Naive thymus-derived CD4-positive, alpha-beta T cell (primary cell): ENCODE results near the gene POLR3K. TPM values are rescaled to one million over a fixed set of nuclear protein-coding genes. Genes with fewer than 3 reads are reported as not detected.

ENCODE experiments used
- ATAC-seq: fragments of 150-1000 bp; cut with Tn5 transposase; 2 replicates; pipeline ENCODE4 v1.10.0; 2021; ENCODE audit warnings: mild to moderate bottlenecking, moderate library complexity
- CTCF ChIA-PET: fragments of 350-600 bp; sonication (Branson Sonifier 250); formaldehyde crosslinking; loops from one replicate; lab custom pipeline; 2021; ENCODE audit warnings: antibody characterized with exemption; lab: Charles Lee
- POLR2A ChIA-PET: fragments of 350-600 bp; sonication (Branson Sonifier 250); formaldehyde crosslinking; loops from one replicate; lab custom pipeline; 2021; ENCODE audit warnings: antibody characterized with exemption, inconsistent platforms; lab: Charles Lee
- DNase-seq, 9 donors: peaks; one replicate each; pipeline versions ENCODE4 v3.0.0 to v3.0.0-alpha.2; 2020 to 2022; ENCODE audit warnings: mixed read lengths in 1 of 9
- H3K27ac ChIP-seq: one replicate; pipeline ENCODE4 v1.7.0; 2013; ENCODE audit warnings: mild to moderate bottlenecking, low read depth, low read length, moderate library complexity
- H3K27me3 ChIP-seq, 2 donors: one replicate each; pipeline ENCODE4 v1.7.0; 2013; ENCODE audit warnings: low read length in 2 of 2, mild to moderate bottlenecking in 2 of 2, moderate library complexity in 2 of 2; ENCODE audit not compliant: control insufficient read depth in 2 of 2, insufficient read depth in 2 of 2
- H3K36me3 ChIP-seq, 3 experiments: 1 replicate in 2 of 3; 2 replicates in 1 of 3; pipeline ENCODE4 v1.7.0; 2013; ENCODE audit warnings: low read length in 3 of 3, mild to moderate bottlenecking in 3 of 3, moderate library complexity in 1 of 3; ENCODE audit not compliant: insufficient read depth in 3 of 3, control insufficient read depth in 2 of 3
- H3K4me1 ChIP-seq, 2 donors: one replicate each; pipeline ENCODE4 v1.7.0; 2013; ENCODE audit warnings: low read length in 2 of 2, mild to moderate bottlenecking in 2 of 2, moderate library complexity in 1 of 2; ENCODE audit not compliant: control insufficient read depth in 2 of 2, insufficient read depth in 2 of 2
- H3K4me3 ChIP-seq: 2 replicates; pipeline ENCODE4 v1.7.0; 2013; ENCODE audit warnings: mild to moderate bottlenecking, low read length
- H3K9me3 ChIP-seq, 3 experiments: 1 replicate in 2 of 3; 2 replicates in 1 of 3; pipeline ENCODE4 v1.7.0; 2013; ENCODE audit warnings: low read length in 3 of 3; ENCODE audit not compliant: control insufficient read depth in 2 of 3
- H3K27ac Mint-ChIP-seq, 9 donors: one replicate each; pipeline ENCODE4 v1.8.0; 2020 to 2022; ENCODE audit warnings: mixed read lengths in 9 of 9, mild to moderate bottlenecking in 8 of 9, moderate library complexity in 5 of 9, inconsistent platforms in 2 of 9
- H3K27me3 Mint-ChIP-seq, 5 donors: one replicate each; pipeline ENCODE4 v1.8.0; 2021 to 2022; ENCODE audit warnings: mixed read lengths in 5 of 5, mild to moderate bottlenecking in 1 of 5
- H3K36me3 Mint-ChIP-seq, 5 donors: one replicate each; pipeline ENCODE4 v1.8.0; 2020 to 2022; ENCODE audit warnings: mixed read lengths in 5 of 5, mild to moderate bottlenecking in 3 of 5, inconsistent platforms in 1 of 5
- H3K4me1 Mint-ChIP-seq, 7 donors: one replicate each; pipeline ENCODE4 v1.8.0; 2020 to 2022; ENCODE audit warnings: mixed read lengths in 7 of 7, mild to moderate bottlenecking in 3 of 7, inconsistent platforms in 1 of 7
- H3K4me3 Mint-ChIP-seq, 10 donors: one replicate each; pipeline ENCODE4 v1.8.0; 2020 to 2022; ENCODE audit warnings: mild to moderate bottlenecking in 10 of 10, mixed read lengths in 10 of 10, moderate library complexity in 6 of 10, inconsistent platforms in 2 of 10
- H3K9me3 Mint-ChIP-seq, 11 donors: one replicate each; pipeline ENCODE4 v1.8.0; 2020 to 2022; ENCODE audit warnings: mixed read lengths in 11 of 11, mild to moderate bottlenecking in 4 of 11, inconsistent platforms in 1 of 11, moderate library complexity in 1 of 11
- intact Hi-C, 2 donors: fragments of 100-400 bp; cut with micrococcal nuclease; formaldehyde crosslinking; loops; one replicate each; pipeline ENCODE4 v1.15.1; 2023
- polyA plus RNA-seq, 2 donors: library from polyadenylated mRNA; unstranded; fragments of 300-500 nt; fragmentation: Illumina TruSeq; gene quantifications; one replicate each; pipeline ENCODE4 v1.2.3, GENCODE V29; 2021
- total RNA-seq, 6 experiments: library from RNA in 5 of 6; stranded (reverse) in 5 of 6; gene quantifications; 1 replicate in 5 of 6; 2 replicates in 1 of 6; pipeline ENCODE4 v1.2.3 and lab custom pipeline; 2021 to 2026

POLR3K gene
- total RNA-seq, result 10 to 100 TPM in 4 of 5 experiments, 1 to 10 TPM in 1; 8.5 to 45.4 (median 18.9) TPM
- polyA plus RNA-seq, result 10 to 100 TPM; 20.4 to 28.6 TPM
- 3.6 reads per million, percentile 19 among the genes with 10 or more reads in this experiment for total RNA-seq (lab: John Stamatoyannopoulos, UW)

DNA sequence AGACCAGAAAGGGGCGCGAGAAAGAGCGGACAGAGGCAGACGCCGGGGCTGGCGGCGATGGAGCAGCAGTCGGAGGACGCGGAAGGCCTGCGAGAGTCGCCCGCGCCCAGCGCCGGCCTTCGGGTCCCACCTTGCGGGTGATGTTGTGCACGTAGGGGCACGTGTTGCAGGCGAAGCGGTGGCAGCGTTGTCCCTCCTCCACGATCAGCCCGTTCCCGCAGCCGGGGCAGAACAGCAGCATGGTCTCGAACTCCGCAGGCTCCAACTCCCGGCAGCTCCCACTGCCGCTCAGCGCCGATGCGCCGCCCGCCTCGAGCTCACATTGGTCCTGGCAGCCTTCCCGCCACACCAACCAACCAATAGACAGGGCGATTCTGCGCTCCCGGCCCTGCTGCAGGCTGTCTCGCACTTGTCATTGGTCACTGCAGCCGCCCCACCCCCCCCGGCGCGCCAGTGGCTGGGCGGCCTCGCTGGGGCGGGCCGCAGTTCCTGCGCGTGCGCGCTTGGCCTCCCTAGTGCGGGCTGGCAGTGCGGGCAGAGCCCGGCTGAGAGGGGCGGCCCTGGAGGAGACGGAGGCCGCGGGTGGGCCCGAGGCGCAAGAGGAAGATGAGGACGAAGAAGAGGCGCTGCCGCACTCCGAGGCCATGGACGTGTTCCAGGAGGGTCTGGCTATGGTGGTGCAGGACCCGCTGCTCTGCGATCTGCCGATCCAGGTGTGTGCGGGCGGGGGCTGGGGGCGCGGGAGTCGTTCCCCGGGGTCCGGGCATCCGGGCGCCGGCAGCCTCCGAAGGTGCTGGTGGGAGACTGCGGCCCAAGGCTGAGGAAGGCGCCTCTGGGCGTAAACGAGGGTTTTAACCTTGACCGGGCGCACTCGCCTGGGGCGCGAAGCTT, at the start of gene POLR3K, which contains the start of gene SNRNP25:
Gene POLR3K, minus strand, starts transcription at position 263 of the 891 bp plus-strand sequence. Its CDS starts 22 bp downstream, at position 241.
Gene SNRNP25, plus strand, starts transcription at position 483 of the 891 bp plus-strand sequence. Its CDS starts 189 bp downstream, at position 672.
- peak within 1 kb of the TSS; percentile 73 for H3K27ac ChIP-seq
- no peaks in the 10 kb centered on the region for H3K27me3 Mint-ChIP-seq
- peaks cover 4 to 13% (median 6%) of the 10 kb centered on the region in 5 donors for H3K36me3 Mint-ChIP-seq
- H3K9me3 Mint-ChIP-seq, result no peaks in the 10 kb centered on the region
- no peaks in the 10 kb centered on the region for H3K27me3 ChIP-seq
- peaks cover 9 to 11% of the 10 kb centered on the region in 2 donors for H3K4me1 ChIP-seq
- ChIA-PET POLR2A (interaction anchor here (0.6 to 1.5 kb wide), 4 partner anchors 9 to 831 kb away, joined by 3 to 4 read pairs (median 3); no protein-coding TSS in a partner anchor), CTCF (interaction anchor here (0.6 to 0.7 kb wide), 2 partner anchors 12 to 46 kb away, joined by 3 to 4 read pairs; no protein-coding TSS in a partner anchor)
- ATAC-seq (peak; percentile 98), DNase-seq (peak; percentile 90 to 98 (median 96))
- peak within 1 kb of the TSS; percentile 66 to 95 (median 92) for H3K27ac Mint-ChIP-seq
- peaks cover 22 to 45% (median 36%) of the 10 kb centered on the region in 7 donors for H3K4me1 Mint-ChIP-seq
- H3K4me3 Mint-ChIP-seq, result peak within 1 kb of the TSS; percentile 89 to 100 (median 98)
- peak within 1 kb of the TSS; percentile 96 for H3K4me3 ChIP-seq
- H3K36me3 ChIP-seq, result peaks cover 0 to 28% (median 5%) of the 10 kb centered on the region in 3 experiments
- H3K9me3 ChIP-seq, result no peaks in the 10 kb centered on the region
- intact Hi-C loops, result loop anchor here (1.0 kb wide), 3 partner anchors 25 to 299 kb away; partner anchors contain the start of genes MPG (in 2 of the 2), AXIN1 (in 1 of the 2) and NPRL3 (in 1 of the 2)

DNA sequence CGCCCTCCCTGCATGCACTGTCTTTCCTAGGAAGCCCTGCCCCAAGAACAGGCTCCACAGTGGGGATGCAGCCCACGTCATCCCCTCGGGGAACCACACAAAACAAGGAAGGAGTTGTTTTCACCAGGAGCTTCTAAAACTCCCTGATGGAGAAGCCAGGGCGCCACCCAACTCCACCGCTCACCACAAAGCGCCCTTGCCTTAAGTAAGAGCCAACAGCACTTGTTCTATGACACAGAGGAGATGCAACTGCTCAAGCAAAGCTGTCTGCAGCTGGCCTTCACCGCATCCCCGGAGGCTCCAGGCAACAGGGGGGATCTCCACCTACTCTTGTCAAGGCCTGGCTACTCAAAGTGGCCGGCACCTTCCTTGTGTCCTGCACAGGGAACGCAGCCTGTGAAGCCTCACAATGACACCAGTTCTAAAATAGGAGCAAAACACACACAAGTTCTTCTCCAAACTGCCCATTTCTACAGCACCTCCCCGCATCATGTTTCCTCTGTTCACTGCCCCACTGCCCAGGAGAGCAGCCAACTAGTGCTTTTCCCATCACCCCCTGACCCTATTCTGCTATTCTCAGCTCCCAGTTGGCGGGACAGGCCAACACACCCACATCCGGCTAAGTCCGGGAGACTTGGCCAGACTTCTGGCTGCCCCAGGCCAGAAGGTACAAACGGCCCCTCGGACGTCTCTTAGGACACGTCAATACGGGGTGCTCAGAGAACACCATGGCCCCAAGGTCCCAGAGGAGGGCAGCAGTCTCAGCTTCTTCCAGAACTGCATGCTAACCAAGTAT, 48.9 kb upstream of the POLR3K start:
- H3K36me3 Mint-ChIP-seq, result peaks cover 0 to 15% (median 0%) of the 10 kb centered on the region in 5 donors
- H3K4me1 Mint-ChIP-seq, result peaks cover 0 to 12% (median 4%) of the 10 kb centered on the region in 7 donors
- ATAC-seq (no peak), DNase-seq (no peak)
- H3K27me3 Mint-ChIP-seq, result no peaks in the 10 kb centered on the region
- H3K4me3 ChIP-seq, result no peak overlapping the region
- H3K9me3 ChIP-seq, result no peaks in the 10 kb centered on the region
- no peak overlapping the region for H3K4me3 Mint-ChIP-seq
- H3K4me1 ChIP-seq, result no peaks in the 10 kb centered on the region
- H3K27me3 ChIP-seq, result no peaks in the 10 kb centered on the region
- intact Hi-C loops, result no loop called here
- H3K36me3 ChIP-seq, result peaks cover 0 to 20% (median 5%) of the 10 kb centered on the region in 3 experiments
- POLR2A ChIA-PET, result interaction anchor here (0.5 kb wide), 1 partner anchor 9 kb away, joined by 4 read pairs; no protein-coding TSS in a partner anchor
- no peak overlapping the region for H3K27ac ChIP-seq
- CTCF ChIA-PET, result no interaction called here
- H3K9me3 Mint-ChIP-seq, result peaks cover 0 to 1% (median 0%) of the 10 kb centered on the region in 11 donors
- peak overlapping the region in 1 of 9 donors; percentile 55 for H3K27ac Mint-ChIP-seq

DNA sequence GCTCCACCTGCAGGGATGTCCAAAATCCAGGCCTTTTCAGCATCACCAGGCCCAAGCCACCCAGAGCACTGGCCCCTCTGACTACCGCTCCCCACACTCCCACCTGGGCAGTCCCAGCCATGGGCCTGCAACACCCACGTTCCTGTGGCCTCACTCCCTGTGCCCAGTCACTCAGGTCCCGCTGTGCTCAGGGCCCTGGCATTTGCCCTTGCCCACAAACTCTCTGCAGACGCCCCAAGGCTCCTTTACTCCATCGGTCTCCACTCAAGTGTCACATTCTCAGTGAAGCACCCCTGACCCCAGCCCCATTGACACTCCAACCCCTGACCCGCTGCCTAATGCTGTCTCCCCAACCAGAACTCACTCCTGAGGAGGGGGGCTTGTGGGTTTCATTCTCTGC, 48.2 kb upstream of the POLR3K start:
- Histone ChIP-seq H3K27ac (no peak overlapping the region), H3K4me3 (no peak overlapping the region), H3K4me1 (no peaks in the 10 kb centered on the region), H3K27me3 (no peaks in the 10 kb centered on the region), H3K9me3 (no peaks in the 10 kb centered on the region), H3K36me3 (peaks cover 0 to 20% (median 5%) of the 10 kb centered on the region in 3 experiments)
- CTCF ChIA-PET, result no interaction called here
- Mint-ChIP-seq H3K9me3 (peaks cover 0 to under 1% (median 0%) of the 10 kb centered on the region in 11 donors), H3K4me3 (no peak overlapping the region), H3K36me3 (peaks cover 0 to 15% (median 0%) of the 10 kb centered on the region in 5 donors), H3K27me3 (no peaks in the 10 kb centered on the region), H3K27ac (peak overlapping the region in 1 of 9 donors; percentile 36), H3K4me1 (peaks cover 4 to 10% (median 4%) of the 10 kb centered on the region in 7 donors)
- ATAC-seq, result no peak
- intact Hi-C loops, result no loop called here
- no peak for DNase-seq
- POLR2A ChIA-PET, result no interaction called here

DNA sequence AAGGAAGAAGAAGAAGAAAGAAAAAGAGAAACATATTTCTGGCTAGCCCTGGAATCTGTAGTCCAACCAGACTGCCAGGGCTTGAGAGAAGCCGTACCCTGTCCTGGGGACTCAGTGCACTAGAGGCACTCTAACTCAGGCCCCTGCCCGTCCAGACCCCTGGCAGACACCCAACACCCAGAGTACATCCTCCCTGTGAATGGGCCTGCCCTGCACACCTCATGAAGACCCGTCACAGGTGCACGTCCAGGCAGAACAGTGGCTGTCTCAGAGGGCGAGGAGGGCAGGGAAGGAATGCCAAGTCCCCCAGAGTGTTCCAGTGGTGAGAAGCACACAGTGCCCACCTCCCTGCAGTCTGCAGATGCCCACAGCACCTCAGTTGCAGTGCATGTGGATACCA, 47.6 kb upstream of the POLR3K start:
- H3K9me3 ChIP-seq, result no peaks in the 10 kb centered on the region
- ATAC-seq (no peak), DNase-seq (no peak)
- no peaks in the 10 kb centered on the region for H3K4me1 ChIP-seq
- ChIA-PET CTCF (no interaction called here), POLR2A (no interaction called here)
- Mint-ChIP-seq H3K4me3 (peak overlapping the region in 1 of 10 donors; percentile 45), H3K36me3 (peaks cover 0 to 15% (median 0%) of the 10 kb centered on the region in 5 donors), H3K27ac (no peak overlapping the region), H3K4me1 (peaks cover 4 to 10% (median 4%) of the 10 kb centered on the region in 7 donors), H3K9me3 (no peaks in the 10 kb centered on the region), H3K27me3 (no peaks in the 10 kb centered on the region)
- no peak overlapping the region for H3K27ac ChIP-seq
- H3K36me3 ChIP-seq, result peaks cover 0 to 23% (median 5%) of the 10 kb centered on the region in 3 experiments
- no peaks in the 10 kb centered on the region for H3K27me3 ChIP-seq
- intact Hi-C loops, result no loop called here
- no peak overlapping the region for H3K4me3 ChIP-seq

DNA sequence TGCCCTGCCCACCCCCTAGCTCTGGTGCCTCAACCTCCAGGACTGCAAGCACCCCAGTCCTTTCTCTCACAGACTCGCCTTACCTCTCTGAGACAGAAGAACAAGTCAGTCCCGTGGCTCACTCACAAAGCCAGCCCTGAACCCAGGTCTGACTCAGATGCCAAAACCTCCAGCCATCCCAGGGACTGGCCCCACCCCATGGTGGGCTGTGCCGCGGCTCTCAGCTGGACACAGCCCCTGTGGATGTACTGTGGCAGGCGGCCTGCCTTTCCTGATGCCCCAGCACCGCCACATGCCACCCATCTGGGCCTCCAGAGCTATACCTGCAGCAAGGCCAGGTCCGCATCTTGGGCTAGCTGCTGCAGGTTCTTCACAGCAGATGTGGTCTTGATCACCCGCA, 44.4 kb upstream of the POLR3K start:
- no peaks in the 10 kb centered on the region for H3K9me3 Mint-ChIP-seq
- H3K4me1 Mint-ChIP-seq, result peaks cover 4 to 10% (median 4%) of the 10 kb centered on the region in 7 donors
- no peak for DNase-seq
- intact Hi-C loops, result loop anchor here (1.0 to 2.0 kb wide), 2 partner anchors 19 to 33 kb away; partner anchors contain the start of gene MPG (in 1 of the 2)
- peaks cover 0 to 8% (median 0%) of the 10 kb centered on the region in 5 donors for H3K36me3 Mint-ChIP-seq
- ChIA-PET POLR2A (interaction anchor here (0.7 to 2.2 kb wide), 4 partner anchors 8 to 32 kb away, joined by 3 to 7 read pairs (median 4); no protein-coding TSS in a partner anchor), CTCF (interaction anchor here (0.7 to 5.8 kb wide), 4 partner anchors 9 to 37 kb away, joined by 3 to 96 read pairs (median 6); no protein-coding TSS in a partner anchor)
- peak overlapping the region in 1 of 9 donors; percentile 43 for H3K27ac Mint-ChIP-seq
- Histone ChIP-seq H3K36me3 (peaks cover 0 to 19% (median 5%) of the 10 kb centered on the region in 3 experiments), H3K27me3 (no peaks in the 10 kb centered on the region), H3K4me3 (no peak overlapping the region), H3K27ac (no peak overlapping the region), H3K4me1 (no peaks in the 10 kb centered on the region), H3K9me3 (no peaks in the 10 kb centered on the region)
- H3K4me3 Mint-ChIP-seq, result no peak overlapping the region
- no peaks in the 10 kb centered on the region for H3K27me3 Mint-ChIP-seq
- ATAC-seq, result no peak
